K562 (cell line): Measurements from ENCODE around the gene FBXW12. TPM values are rescaled to one million over a fixed set of nuclear protein-coding genes. Genes with fewer than 3 reads are reported as not detected.

Experiments
- ATAC-seq: fragments of 200-7000 bp; cut with Tn5 transposase; 3 replicates; pipeline ENCODE4 v1.9.1; 2020; ENCODE audit warnings: moderate library complexity
- BruUV-seq: library from RNA; stranded (reverse); fragments of 400-500 nt; replicated peaks from 2 replicates; lab custom pipeline; 2021; lab: Mats Ljungman, UMichigan
- CTCF ChIA-PET: fragments of 300-600 bp; formaldehyde crosslinking; extraction: SDS; loops from one replicate; lab custom pipeline; 2021; ENCODE audit warnings: low intra/inter-chr PET ratio; lab: Yijun Ruan, JAX
- POLR2A ChIA-PET: fragments of 300-600, 350-650 bp; sonication (Branson Sonifier 250); formaldehyde crosslinking; extraction: SDS; loops from one replicate; lab custom pipeline; 2021; ENCODE audit warnings: antibody characterized with exemption, inconsistent platforms; lab: Yijun Ruan, JAX
- DNase-seq, 4 experiments: peaks; one replicate each; pipeline versions ENCODE4 v3.0.0 to v3.0.0-alpha.2; 2011 to 2018; ENCODE audit warnings: low spot score in 3 of 4, mixed read lengths in 3 of 4; ENCODE audit errors: extremely low read depth in 1 of 4
- FAIRE-seq: peaks from 2 replicates; lab custom pipeline; 2011; peaks lifted over from hg19 to GRCh38; lab: Jason Lieb, UNC
- H2AFZ ChIP-seq: 2 replicates; pipeline ENCODE4 v1.6.0; 2011; ENCODE audit warnings: low read depth, low read length, control low read depth, inconsistent platforms
- H3K27ac ChIP-seq: fragments of 200-600 bp; 3 replicates; pipeline ENCODE4 v1.8.0; 2011; ENCODE audit warnings: low read depth, mild to moderate bottlenecking, control low read depth, inconsistent platforms, low read length, moderate library complexity, mixed read lengths; ENCODE audit errors: extremely low read depth
- H3K27me3 ChIP-seq, 2 experiments: fragments of 300-600 bp in 1 of 2; 2 replicates in 1 of 2; 3 replicates in 1 of 2; pipeline versions ENCODE4 v1.6.0 to v1.8.0; 2011; ENCODE audit warnings: inconsistent platforms in 2 of 2, low read length in 2 of 2, mild to moderate bottlenecking in 1 of 2, mixed read lengths in 1 of 2, moderate library complexity in 1 of 2; ENCODE audit not compliant: control insufficient read depth in 2 of 2, insufficient read depth in 2 of 2
- H3K36me3 ChIP-seq: fragments of 300-600 bp; 3 replicates; pipeline ENCODE4 v1.8.0; 2011; ENCODE audit warnings: mild to moderate bottlenecking, low read length, inconsistent platforms; ENCODE audit not compliant: control insufficient read depth, insufficient read depth
- H3K4me1 ChIP-seq, 2 experiments: fragments of 200-600 bp in 1 of 2; replicated peaks in 1 of 2; 2 replicates in 1 of 2; 3 replicates in 1 of 2; pipeline versions ENCODE4 v1.5.1 to v1.8.0; 2011; ENCODE audit warnings: inconsistent platforms in 2 of 2, low read length in 2 of 2, mild to moderate bottlenecking in 1 of 2, mixed read lengths in 1 of 2, moderate library complexity in 1 of 2; ENCODE audit not compliant: control insufficient read depth in 2 of 2, insufficient read depth in 2 of 2
- H3K4me2 ChIP-seq: 2 replicates; pipeline ENCODE4 v1.6.1; 2011; ENCODE audit warnings: low read length, control low read depth, inconsistent platforms, mixed read lengths; ENCODE audit not compliant: insufficient read depth
- H3K4me3 ChIP-seq: fragments of 200-600 bp; sonication (generic), shearing (Covaris generic); 2 replicates; pipeline ENCODE4 v1.5.1; 2016; ENCODE audit warnings: control low read depth, inconsistent platforms
- H3K79me2 ChIP-seq: fragments of 200-600 bp; 3 replicates; pipeline ENCODE4 v1.8.0; 2011; ENCODE audit warnings: low read length, inconsistent platforms; ENCODE audit not compliant: control insufficient read depth, insufficient read depth
- H3K9ac ChIP-seq, 2 experiments: 2 replicates each; pipeline versions ENCODE4 v1.6.0 to v1.6.1; 2011; ENCODE audit warnings: low read depth in 2 of 2, low read length in 2 of 2, control low read depth in 1 of 2, inconsistent platforms in 1 of 2, mild to moderate bottlenecking in 1 of 2, mixed read lengths in 1 of 2; ENCODE audit not compliant: insufficient read depth in 1 of 2
- H3K9me1 ChIP-seq: one replicate; pipeline ENCODE4 v1.6.0; 2011; ENCODE audit warnings: inconsistent platforms, mild to moderate bottlenecking, low read length, moderate library complexity; ENCODE audit not compliant: control insufficient read depth, insufficient read depth
- H3K9me3 ChIP-seq: replicated peaks from 2 replicates; pipeline ENCODE4 v1.5.1; 2011; ENCODE audit warnings: low read depth, low read length, inconsistent platforms; ENCODE audit not compliant: control insufficient read depth, insufficient read depth
- H4K20me1 ChIP-seq: replicated peaks from 2 replicates; pipeline ENCODE4 v1.6.1; 2011; ENCODE audit warnings: low read length, inconsistent platforms, mixed read lengths; ENCODE audit not compliant: control insufficient read depth, insufficient read depth
- C11orf30 ChIP-seq: fragments of 450-650 bp; IDR thresholded peaks from 2 replicates; pipeline ENCODE4 v1.6.1; 2016; ENCODE audit warnings: low read depth, mild to moderate bottlenecking
- ZBTB1 ChIP-seq: sonication (generic); formaldehyde crosslinking; IDR thresholded peaks from 2 replicates; pipeline ENCODE4 v1.8.1; 2023; ENCODE audit warnings: missing genetic modification reagents, low read depth, mild to moderate bottlenecking, borderline replicate concordance
- ZBTB33 ChIP-seq: sonication (generic); formaldehyde crosslinking; IDR thresholded peaks from 2 replicates; pipeline ENCODE4 v1.8.1; 2023; ENCODE audit warnings: mild to moderate bottlenecking, missing genetic modification reagents
- ZNF316 ChIP-seq: fragments of 450-650 bp; IDR thresholded peaks from 2 replicates; pipeline ENCODE4 v1.6.1; 2016
- ZNF699 ChIP-seq: fragments of 250-450 bp; sonication (Bioruptor Pico); IDR thresholded peaks from 2 replicates; pipeline ENCODE4 v1.8.0; 2021; ENCODE audit warnings: mild to moderate bottlenecking, moderate library complexity; ENCODE audit not compliant: insufficient replicate concordance
- WGBS: fragments of 100-300 bp; shearing (Covaris generic); methylation state at CpG from one replicate; pipeline ENCODE4 v1.1.6; 2016; ENCODE audit warnings: low coverage, mixed read lengths; ENCODE audit not compliant: insufficient coverage; ENCODE audit errors: missing lambda C conversion rate; 5-methylcytosine and 5-hydroxymethylcytosine counted together
- in situ Hi-C: fragments of 300-500 bp; cut with MboI; formaldehyde crosslinking; loops from 4 replicates; pipeline ENCODE4 v1.15.0; 2018; ENCODE audit warnings: inconsistent platforms, mixed read lengths
- intact Hi-C: fragments of 100-400 bp; cut with micrococcal nuclease; formaldehyde crosslinking; loops from 2 replicates; pipeline ENCODE4 v1.14.2; 2022
- polyA plus RNA-seq, 8 experiments: library from polyadenylated mRNA; depleted of rRNA in 4 of 8; stranded (reverse) in 5 of 8; unstranded in 3 of 8; fragments of >200 nt; fragmentation: Nextera tagmentation in 2 of 8; fragmentation: Illumina TruSeq in 1 of 8; extraction: Ambion mirVana in 2 of 8; extraction: Trizol in 1 of 8; gene quantifications; 2 replicates each; pipeline versions ENCODE4 v1.2.1 to v1.2.3, GENCODE V29; 2011 to 2014; ENCODE audit warnings: inconsistent platforms in 1 of 8, missing spikeins in 1 of 8
- total RNA-seq, 7 experiments: library from RNA; depleted of rRNA in 6 of 7; stranded (reverse); fragments of >200 nt in 6 of 7; fragmentation: Illumina TruSeq in 2 of 7; extraction: Trizol in 2 of 7; gene quantifications; 2 replicates each; pipeline versions ENCODE4 v1.2.1 to v1.2.3, GENCODE V29; 2011 to 2021; ENCODE audit warnings: low replicate concordance in 1 of 7

Gene FBXW12
- total and polyA plus RNA-seq, 9 of the 15 experiments (the other 6 are each of a cell fraction or from before 2014, with no cell fraction given): 0.04 to 0.07 (median 0.06) TPM; not detected in 6

GRCh38 chr3:48372862-48373435 lies 930 bp downstream of the FBXW12 start:
- POLR2A ChIA-PET: interaction anchor here (0.7 to 1.6 kb wide), 2 partner anchors 9 to 20 kb away, joined by 3 to 4 read pairs; no protein-coding TSS in a partner anchor
- no peak for ATAC-seq
- no peaks in the 10 kb centered on the region for H3K79me2 ChIP-seq
- no peak for FAIRE-seq
- in situ Hi-C loops: no loop called here
- H3K4me1 ChIP-seq: no peaks in the 10 kb centered on the region; a peak in 1 of 5 replicates
- no peaks in the 10 kb centered on the region for H4K20me1 ChIP-seq
- BruUV-seq: no TSS peak
- no peaks in the 10 kb centered on the region for H3K9me3 ChIP-seq
- no peak overlapping the region for H3K4me3 ChIP-seq
- no peak for DNase-seq
- TF ChIP-seq ZBTB33 (CRISPR knock-in tag): no peak
- TF ChIP-seq ZNF699: no peak
- no peak for TF ChIP-seq ZBTB1
- peak; percentile 57 for TF ChIP-seq ZNF316
- peak; percentile 38; the same call in 1 of the 2 replicates for TF ChIP-seq C11orf30
- TF ChIP-seq, all 486 proteins: peak for 2
- intact Hi-C loops: no loop called here
- WGBS: 11% methylated on average over 3 of the region's 5 CpGs
- Histone ChIP-seq H3K27ac (no peak overlapping the region), H3K4me2 (no peak overlapping the region), H3K36me3 (no peaks in the 10 kb centered on the region), H2AFZ (no peak overlapping the region), H3K9ac (peak overlapping the region in 1 of 2 experiments; percentile 20; a peak in 1 of 4 replicates), H3K27me3 (no peaks in the 10 kb centered on the region; a peak in 1 of 5 replicates), H3K9me1 (no peaks in the 10 kb centered on the region)
- CTCF ChIA-PET: no interaction called here
